HepG2 (cell line): ENCODE measurements around the gene RAB40AL. TPM values are rescaled to one million over a fixed set of nuclear protein-coding genes. Genes with fewer than 3 reads are reported as not detected.
"Not testable (repeated sequence)": the region's sequence is repeated elsewhere in the genome, so short reads cannot be mapped to it uniquely, and the experiment has no call there.

Source experiments
- ATAC-seq: fragments of 200-7000 bp; cut with Tn5 transposase; 3 replicates; pipeline ENCODE4 v1.9.1; 2020; ENCODE audit warnings: mild to moderate bottlenecking, moderate library complexity
- BruUV-seq: library from RNA; stranded (reverse); fragments of 400-500 nt; replicated peaks from 2 replicates; lab custom pipeline; 2021; lab: Mats Ljungman, UMichigan
- CTCF ChIA-PET: fragments of 300-600 bp; formaldehyde crosslinking; extraction: SDS; loops from one replicate; lab custom pipeline; 2021; ENCODE audit warnings: low total read pairs, inconsistent platforms, low intra/inter-chr PET ratio; lab: Yijun Ruan, JAX
- POLR2A ChIA-PET: fragments of 350-600 bp; sonication (Branson Sonifier 250); formaldehyde crosslinking; loops from one replicate; lab custom pipeline; 2020; ENCODE audit warnings: antibody characterized with exemption, inconsistent platforms; lab: Yijun Ruan, JAX
- DNase-seq: peaks from one replicate; pipeline ENCODE4 v3.0.0-alpha.2; 2015; ENCODE audit warnings: low spot score
- FAIRE-seq: peaks from 3 replicates; lab custom pipeline; 2011; peaks lifted over from hg19 to GRCh38; lab: Jason Lieb, UNC
- H2AFZ ChIP-seq: one replicate; pipeline ENCODE4 v1.6.1; 2011; ENCODE audit warnings: low read length, inconsistent platforms
- H3K27ac ChIP-seq: fragments of 300-600 bp; 3 replicates; pipeline ENCODE4 v1.8.0; 2011; ENCODE audit warnings: mixed run types, mild to moderate bottlenecking, mixed read lengths, low read length, inconsistent platforms; ENCODE audit not compliant: insufficient read depth; ENCODE audit errors: extremely low read length
- H3K27me3 ChIP-seq, 2 experiments: fragments of 200-600 bp in 1 of 2; 2 replicates in 1 of 2; 3 replicates in 1 of 2; pipeline versions ENCODE4 v1.6.0 to v1.8.0; 2011; ENCODE audit warnings: low read length in 2 of 2, mild to moderate bottlenecking in 2 of 2, moderate library complexity in 2 of 2, inconsistent platforms in 1 of 2; ENCODE audit not compliant: insufficient read depth in 2 of 2, control insufficient read depth in 1 of 2
- H3K36me3 ChIP-seq, 2 experiments: fragments of 200-600 bp in 1 of 2; replicated peaks in 1 of 2; 2 replicates in 1 of 2; 3 replicates in 1 of 2; pipeline versions ENCODE4 v1.5.1 to v1.8.0; 2011; ENCODE audit warnings: low read length in 2 of 2, inconsistent platforms in 1 of 2; ENCODE audit not compliant: insufficient read depth in 2 of 2, control insufficient read depth in 1 of 2
- H3K4me1 ChIP-seq: 2 replicates; pipeline ENCODE4 v1.5.1; 2012; ENCODE audit warnings: low read length, inconsistent platforms; ENCODE audit not compliant: insufficient read depth
- H3K4me2 ChIP-seq: 2 replicates; pipeline ENCODE4 v1.6.0; 2011; ENCODE audit warnings: low read depth, low read length, inconsistent platforms
- H3K4me3 ChIP-seq, 3 experiments: fragments of 200-600 bp in 1 of 3; sonication (generic), shearing (Covaris generic) in 1 of 3; replicated peaks in 1 of 3; 2 replicates each; pipeline ENCODE4 v1.5.1; 2011 to 2016; ENCODE audit warnings: low read length in 3 of 3, inconsistent platforms in 2 of 3, low read depth in 2 of 3, mild to moderate bottlenecking in 2 of 3, control low read depth in 1 of 3, mixed read lengths in 1 of 3; ENCODE audit not compliant: insufficient read depth in 1 of 3
- H3K79me2 ChIP-seq: one replicate; pipeline ENCODE4 v1.6.1; 2011; ENCODE audit warnings: low read length, inconsistent platforms; ENCODE audit not compliant: insufficient read depth
- H3K9ac ChIP-seq: 2 replicates; pipeline ENCODE4 v1.6.0; 2011; ENCODE audit warnings: mild to moderate bottlenecking, low read depth, low read length, inconsistent platforms; ENCODE audit not compliant: insufficient read depth
- H3K9me3 ChIP-seq: 2 replicates; pipeline ENCODE4 v1.5.1; 2012; ENCODE audit warnings: mild to moderate bottlenecking, low read length
- H4K20me1 ChIP-seq: 2 replicates; pipeline ENCODE4 v1.6.0; 2011; ENCODE audit warnings: inconsistent platforms, mild to moderate bottlenecking, low read length, moderate library complexity; ENCODE audit not compliant: insufficient read depth
- CHCHD3 ChIP-seq: sonication (generic); formaldehyde crosslinking; IDR thresholded peaks from 2 replicates; pipeline ENCODE4 v1.8.0; 2022; ENCODE audit warnings: mild to moderate bottlenecking, missing genetic modification reagents, moderate library complexity
- HDAC1 ChIP-seq: sonication (generic); formaldehyde crosslinking; IDR thresholded peaks from 2 replicates; pipeline ENCODE4 v1.5.1; 2020; ENCODE audit warnings: mild to moderate bottlenecking, missing genetic modification reagents
- RARA ChIP-seq: IDR thresholded peaks from 2 replicates; pipeline ENCODE4 v1.6.1; 2016; ENCODE audit warnings: missing genetic modification reagents, missing compliant biosample characterization
- SETDB1 ChIP-seq: sonication (generic); formaldehyde crosslinking; IDR thresholded peaks from 2 replicates; pipeline ENCODE4 v1.5.1; 2020; ENCODE audit warnings: missing genetic modification reagents, mild to moderate bottlenecking, borderline replicate concordance
- SMAD1 ChIP-seq: sonication (generic); formaldehyde crosslinking; IDR thresholded peaks from 2 replicates; pipeline ENCODE4 v1.4.0; 2020; ENCODE audit warnings: missing genetic modification reagents, low read depth, mild to moderate bottlenecking, borderline replicate concordance
- THAP8 ChIP-seq: sonication (generic); formaldehyde crosslinking; IDR thresholded peaks from 2 replicates; pipeline ENCODE4 v1.5.1; 2020; ENCODE audit warnings: missing genetic modification reagents, mild to moderate bottlenecking, borderline replicate concordance
- ZNF225 ChIP-seq: sonication (generic); formaldehyde crosslinking; IDR thresholded peaks from 2 replicates; pipeline ENCODE4 v1.4.0; 2020; ENCODE audit warnings: mild to moderate bottlenecking, missing genetic modification reagents
- ZNF414 ChIP-seq: sonication (generic); formaldehyde crosslinking; IDR thresholded peaks from 2 replicates; pipeline ENCODE4 v1.5.0; 2020; ENCODE audit warnings: missing genetic modification reagents
- ZNF607 ChIP-seq: sonication (generic); formaldehyde crosslinking; IDR thresholded peaks from 2 replicates; pipeline ENCODE4 v1.5.1; 2020; ENCODE audit warnings: missing genetic modification reagents, mild to moderate bottlenecking, borderline replicate concordance
- ZNF777 ChIP-seq: sonication (generic); formaldehyde crosslinking; IDR thresholded peaks from 2 replicates; pipeline ENCODE4 v1.4.0; 2020; ENCODE audit warnings: missing genetic modification reagents
- ZNF816 ChIP-seq: sonication (generic); formaldehyde crosslinking; IDR thresholded peaks from 2 replicates; pipeline ENCODE4 v1.8.0; 2022; ENCODE audit warnings: missing genetic modification reagents, mild to moderate bottlenecking, borderline replicate concordance
- ZNF850 ChIP-seq: sonication (generic); formaldehyde crosslinking; conservative IDR thresholded peaks from 2 replicates; pipeline ENCODE4 v1.9.0; 2021; ENCODE audit warnings: mild to moderate bottlenecking, missing genetic modification reagents
- WGBS: methylation state at CpG from one replicate; pipeline ENCODE4 v1.1.6; 2017; ENCODE audit warnings: low lambda C conversion rate; 5-methylcytosine and 5-hydroxymethylcytosine counted together
- in situ Hi-C: cut with HindIII; loops from 2 replicates; pipeline ENCODE4 v1.10.0; 2017; ENCODE audit warnings: low pct_unique_long_range_greater_than_20kb; ENCODE audit not compliant: extremely low pct_ligation_motif_present
- intact Hi-C: fragments of 100-400 bp; cut with micrococcal nuclease; formaldehyde crosslinking; loops from one replicate; pipeline ENCODE4 v1.10.0; 2022; ENCODE audit not compliant: unreplicated experiment
- polyA plus RNA-seq, 8 experiments: library from polyadenylated mRNA; depleted of rRNA in 3 of 8; stranded (reverse) in 7 of 8; unstranded in 1 of 8; fragments of >200 nt; fragmentation: Illumina TruSeq in 4 of 8; extraction: Trizol in 4 of 8; gene quantifications; 2 replicates each; pipeline versions ENCODE4 v1.2.1 to v1.2.3, GENCODE V29; 2011 to 2016; ENCODE audit warnings: low read depth in 4 of 8, missing spikeins in 1 of 8, mixed read lengths in 1 of 8; ENCODE audit not compliant: insufficient read depth in 1 of 8
- total RNA-seq, 5 experiments: library from RNA; depleted of rRNA; stranded (reverse); fragments of >200 nt; fragmentation: Illumina TruSeq; extraction: Trizol; gene quantifications; 2 replicates each; pipeline ENCODE4 v1.2.3, GENCODE V29; 2016; ENCODE audit warnings: low read depth in 1 of 5
- TF ChIP-seq, protein P1 (sequence below): sonication (generic); formaldehyde crosslinking; IDR thresholded peaks from 2 replicates; pipeline ENCODE4 v1.4.0; 2020; ENCODE audit warnings: low read depth, mild to moderate bottlenecking, missing genetic modification reagents
- TF ChIP-seq, protein P2 (sequence below): sonication (generic); formaldehyde crosslinking; IDR thresholded peaks from 2 replicates; pipeline ENCODE4 v1.5.0; 2020; ENCODE audit warnings: missing genetic modification reagents

The RAB40AL gene
- total and polyA plus RNA-seq, 2 of the 13 experiments (the other 11 are each of a cell fraction or from before 2014, with no cell fraction given): 0.08 to 0.40 TPM

DNA sequence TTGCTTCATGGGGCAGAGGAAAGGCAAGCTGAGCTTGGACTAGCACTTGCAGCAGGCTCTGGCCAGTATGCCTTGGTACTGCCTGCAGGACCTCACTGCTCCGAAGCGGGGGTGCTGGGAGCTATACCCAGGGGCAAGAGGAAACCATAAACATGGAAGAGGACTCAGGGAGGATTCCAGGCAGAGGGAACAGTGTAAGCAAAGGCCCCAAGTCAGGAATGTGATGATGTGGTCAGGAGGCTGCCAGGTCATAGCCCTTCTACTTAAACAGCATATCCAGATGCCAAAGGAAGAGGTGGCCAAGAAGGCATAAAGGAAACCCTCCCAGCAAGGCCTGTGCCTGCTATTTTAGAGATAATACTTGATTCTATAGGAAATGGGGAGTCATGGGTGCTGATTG is 31.1 kb downstream of the RAB40AL start (continued):
- TF ChIP-seq ZNF607 (CRISPR knock-in tag): no peak
- no peak for TF ChIP-seq CHCHD3 (CRISPR knock-in tag)
- TF ChIP-seq THAP8 (CRISPR knock-in tag): no peak
- no peak for TF ChIP-seq ZNF225 (CRISPR knock-in tag)
- no peak for TF ChIP-seq ZNF850 (CRISPR knock-in tag)
- no peak for TF ChIP-seq HDAC1

- H3K27ac ChIP-seq, H4K20me1 ChIP-seq, intact Hi-C loops, H3K36me3 ChIP-seq, in situ Hi-C loops, H3K9ac ChIP-seq, H3K79me2 ChIP-seq, ATAC-seq, H3K4me3 ChIP-seq, CTCF ChIA-PET, H3K4me2 ChIP-seq, H2AFZ ChIP-seq, H3K27me3 ChIP-seq, H3K9me3 ChIP-seq, BruUV-seq, DNase-seq, FAIRE-seq, POLR2A ChIA-PET, H3K4me1 ChIP-seq: not testable (repeated sequence)
Observed at GRCh38 chrX:102971536-102971935, 34.5 kb downstream of the RAB40AL start.

GRCh38 chrX:102975016-102975415 is 37.9 kb downstream of the RAB40AL start:
- H3K4me3 ChIP-seq: no peak overlapping the region
- H3K27ac ChIP-seq: no peak overlapping the region
- POLR2A ChIA-PET: no interaction called here
- H3K4me2 ChIP-seq: no peak overlapping the region
- intact Hi-C loops (no loop called here), in situ Hi-C loops (no loop called here)
- H3K4me1 ChIP-seq: no peaks in the 10 kb centered on the region
- H2AFZ ChIP-seq: no peak overlapping the region
- ATAC-seq (no peak), FAIRE-seq (no peak), DNase-seq (no peak)
- CTCF ChIA-PET: no interaction called here
- no peaks in the 10 kb centered on the region for H3K79me2 ChIP-seq
- no peak overlapping the region for H3K9ac ChIP-seq
- BruUV-seq: no TSS peak
- no peaks in the 10 kb centered on the region for H3K27me3 ChIP-seq
- no peaks in the 10 kb centered on the region for H4K20me1 ChIP-seq
- 58% methylated on average over 2 of the region's 2 CpGs for WGBS
- H3K9me3 ChIP-seq: peaks cover 8% of the 10 kb centered on the region; the same call in 1 of the 2 replicates
- no peaks in the 10 kb centered on the region for H3K36me3 ChIP-seq
- TF ChIP-seq RARA (CRISPR knock-in tag) (no peak), SETDB1 (CRISPR knock-in tag) (no peak), ZNF816 (CRISPR knock-in tag) (no peak), SMAD1 (no peak), ZNF414 (CRISPR knock-in tag) (no peak), ZNF777 (CRISPR knock-in tag) (no peak)
- TF ChIP-seq, protein P1, sequence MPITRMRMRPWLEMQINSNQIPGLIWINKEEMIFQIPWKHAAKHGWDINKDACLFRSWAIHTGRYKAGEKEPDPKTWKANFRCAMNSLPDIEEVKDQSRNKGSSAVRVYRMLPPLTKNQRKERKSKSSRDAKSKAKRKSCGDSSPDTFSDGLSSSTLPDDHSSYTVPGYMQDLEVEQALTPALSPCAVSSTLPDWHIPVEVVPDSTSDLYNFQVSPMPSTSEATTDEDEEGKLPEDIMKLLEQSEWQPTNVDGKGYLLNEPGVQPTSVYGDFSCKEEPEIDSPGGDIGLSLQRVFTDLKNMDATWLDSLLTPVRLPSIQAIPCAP: no peak
- TF ChIP-seq, protein P2, sequence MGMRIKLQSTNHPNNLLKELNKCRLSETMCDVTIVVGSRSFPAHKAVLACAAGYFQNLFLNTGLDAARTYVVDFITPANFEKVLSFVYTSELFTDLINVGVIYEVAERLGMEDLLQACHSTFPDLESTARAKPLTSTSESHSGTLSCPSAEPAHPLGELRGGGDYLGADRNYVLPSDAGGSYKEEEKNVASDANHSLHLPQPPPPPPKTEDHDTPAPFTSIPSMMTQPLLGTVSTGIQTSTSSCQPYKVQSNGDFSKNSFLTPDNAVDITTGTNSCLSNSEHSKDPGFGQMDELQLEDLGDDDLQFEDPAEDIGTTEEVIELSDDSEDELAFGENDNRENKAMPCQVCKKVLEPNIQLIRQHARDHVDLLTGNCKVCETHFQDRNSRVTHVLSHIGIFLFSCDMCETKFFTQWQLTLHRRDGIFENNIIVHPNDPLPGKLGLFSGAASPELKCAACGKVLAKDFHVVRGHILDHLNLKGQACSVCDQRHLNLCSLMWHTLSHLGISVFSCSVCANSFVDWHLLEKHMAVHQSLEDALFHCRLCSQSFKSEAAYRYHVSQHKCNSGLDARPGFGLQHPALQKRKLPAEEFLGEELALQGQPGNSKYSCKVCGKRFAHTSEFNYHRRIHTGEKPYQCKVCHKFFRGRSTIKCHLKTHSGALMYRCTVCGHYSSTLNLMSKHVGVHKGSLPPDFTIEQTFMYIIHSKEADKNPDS (CRISPR knock-in tag): no peak
